DOHH2 (cell line): ENCODE results near the gene POLR1C.
"Not testable (repeated sequence)": the region's sequence is repeated elsewhere in the genome, so short reads cannot be mapped to it uniquely, and the experiment has no call there.

Experiments
- H3F3A ChIP-seq: fragments of 200-600 bp; sonication (generic), shearing (Covaris generic); 2 replicates; pipeline ENCODE4 v1.6.0; 2016; ENCODE audit warnings: antibody characterized with exemption, mild to moderate bottlenecking; ENCODE audit not compliant: control insufficient read depth, insufficient read depth
- H3K27ac ChIP-seq: fragments of 200-600 bp; sonication (generic); 2 replicates; pipeline ENCODE4 v1.5.1; 2014; ENCODE audit warnings: low read depth, mild to moderate bottlenecking, low read length, moderate library complexity
- H3K27me3 ChIP-seq: fragments of 200-600 bp; sonication (generic); 2 replicates; pipeline ENCODE4 v1.6.1; 2014; ENCODE audit warnings: mild to moderate bottlenecking, low read length, mixed read lengths; ENCODE audit not compliant: control insufficient read depth
- H3K36me3 ChIP-seq: fragments of 200-600 bp; sonication (generic); 2 replicates; pipeline ENCODE4 v1.6.1; 2014; ENCODE audit warnings: mild to moderate bottlenecking, low read length, moderate library complexity, mixed read lengths; ENCODE audit not compliant: control insufficient read depth
- H3K4me1 ChIP-seq: fragments of 200-600 bp; sonication (generic); 2 replicates; pipeline ENCODE4 v1.6.1; 2014; ENCODE audit warnings: mild to moderate bottlenecking, low read length, mixed read lengths; ENCODE audit not compliant: control insufficient read depth
- H3K4me2 ChIP-seq: fragments of 200-600 bp; sonication (generic); 2 replicates; pipeline ENCODE4 v1.6.0; 2014; ENCODE audit warnings: mild to moderate bottlenecking, low read length, moderate library complexity
- H3K4me3 ChIP-seq: fragments of 200-600 bp; sonication (generic); 2 replicates; pipeline ENCODE4 v1.5.1; 2014; ENCODE audit warnings: mild to moderate bottlenecking, low read length, mixed read lengths
- H3K79me2 ChIP-seq: fragments of 200-600 bp; sonication (generic); 2 replicates; pipeline ENCODE4 v1.6.1; 2014; ENCODE audit warnings: mild to moderate bottlenecking, low read length, mixed read lengths; ENCODE audit not compliant: control insufficient read depth
- H3K9me2 ChIP-seq: fragments of 200-600 bp; sonication (generic); replicated peaks from 2 replicates; pipeline ENCODE4 v1.6.1; 2014; ENCODE audit warnings: mild to moderate bottlenecking, low read length, mixed read lengths; ENCODE audit not compliant: control insufficient read depth
- H3K9me3 ChIP-seq: fragments of 200-600 bp; sonication (generic); 2 replicates; pipeline ENCODE4 v1.6.1; 2014; ENCODE audit warnings: antibody characterized with exemption, low read length, mixed read lengths; ENCODE audit not compliant: control insufficient read depth, insufficient read depth
- H4K20me1 ChIP-seq: fragments of 200-600 bp; sonication (generic); 2 replicates; pipeline ENCODE4 v1.6.0; 2014; ENCODE audit warnings: low read depth, mild to moderate bottlenecking, antibody characterized with exemption, low read length, moderate library complexity; ENCODE audit not compliant: control insufficient read depth, insufficient read depth
- EZH2phosphoT487 ChIP-seq: fragments of 200-600 bp; sonication (generic); IDR thresholded peaks from 2 replicates; pipeline ENCODE4 v1.6.1; 2017; ENCODE audit warnings: borderline replicate concordance, mild to moderate bottlenecking, antibody characterized with exemption, low read length, moderate library complexity, mixed read lengths
- TF ChIP-seq, protein P1 (sequence below): fragments of 200-600 bp; sonication (generic); IDR thresholded peaks from one replicate; pipeline ENCODE4 v1.5.1; 2014; ENCODE audit warnings: antibody characterized with exemption, mild to moderate bottlenecking, low read depth, low read length; ENCODE audit not compliant: poor library complexity, severe bottlenecking

The POLR1C gene

DNA sequence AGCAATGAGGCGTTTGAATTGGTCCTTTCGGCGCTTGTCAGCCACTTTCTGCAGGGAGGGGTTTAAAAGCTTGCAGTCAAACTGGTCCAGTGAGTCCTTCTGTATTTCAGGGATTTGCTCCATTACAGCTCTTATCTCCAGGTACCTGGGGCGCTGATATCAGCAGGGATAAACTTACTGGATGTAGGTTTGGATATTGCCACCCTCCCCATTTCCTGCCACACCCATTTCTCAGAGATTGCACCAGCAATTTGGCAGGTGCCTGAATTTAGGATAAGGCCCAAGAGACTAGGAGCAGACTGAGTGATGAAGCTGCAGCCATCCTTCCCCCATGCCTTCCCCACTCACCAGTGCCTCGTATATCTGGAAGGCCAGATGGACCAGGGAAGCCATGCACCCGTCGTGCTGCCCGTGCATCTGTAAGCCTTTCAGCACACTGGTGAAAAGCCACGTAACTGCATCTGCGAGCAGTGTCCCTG lies 7.6 kb downstream of the POLR1C start:
- H3F3A ChIP-seq: peaks cover 14% of the 10 kb centered on the region; the same call in 1 of the 2 replicates
- H3K9me3 ChIP-seq: no peaks in the 10 kb centered on the region
- H3K4me3 ChIP-seq: no peak overlapping the region
- no peaks in the 10 kb centered on the region for H3K27me3 ChIP-seq
- no peaks in the 10 kb centered on the region for H3K4me1 ChIP-seq
- H3K79me2 ChIP-seq: peaks cover 8% of the 10 kb centered on the region
- no peak overlapping the region for H3K4me2 ChIP-seq
- H3K27ac ChIP-seq: no peak overlapping the region
- no peaks in the 10 kb centered on the region for H3K9me2 ChIP-seq
- H4K20me1 ChIP-seq: no peaks in the 10 kb centered on the region
- peaks cover 89% of the 10 kb centered on the region for H3K36me3 ChIP-seq
- no peak for TF ChIP-seq EZH2phosphoT487
- TF ChIP-seq, protein P1, sequence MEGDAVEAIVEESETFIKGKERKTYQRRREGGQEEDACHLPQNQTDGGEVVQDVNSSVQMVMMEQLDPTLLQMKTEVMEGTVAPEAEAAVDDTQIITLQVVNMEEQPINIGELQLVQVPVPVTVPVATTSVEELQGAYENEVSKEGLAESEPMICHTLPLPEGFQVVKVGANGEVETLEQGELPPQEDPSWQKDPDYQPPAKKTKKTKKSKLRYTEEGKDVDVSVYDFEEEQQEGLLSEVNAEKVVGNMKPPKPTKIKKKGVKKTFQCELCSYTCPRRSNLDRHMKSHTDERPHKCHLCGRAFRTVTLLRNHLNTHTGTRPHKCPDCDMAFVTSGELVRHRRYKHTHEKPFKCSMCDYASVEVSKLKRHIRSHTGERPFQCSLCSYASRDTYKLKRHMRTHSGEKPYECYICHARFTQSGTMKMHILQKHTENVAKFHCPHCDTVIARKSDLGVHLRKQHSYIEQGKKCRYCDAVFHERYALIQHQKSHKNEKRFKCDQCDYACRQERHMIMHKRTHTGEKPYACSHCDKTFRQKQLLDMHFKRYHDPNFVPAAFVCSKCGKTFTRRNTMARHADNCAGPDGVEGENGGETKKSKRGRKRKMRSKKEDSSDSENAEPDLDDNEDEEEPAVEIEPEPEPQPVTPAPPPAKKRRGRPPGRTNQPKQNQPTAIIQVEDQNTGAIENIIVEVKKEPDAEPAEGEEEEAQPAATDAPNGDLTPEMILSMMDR: no peak

DNA sequence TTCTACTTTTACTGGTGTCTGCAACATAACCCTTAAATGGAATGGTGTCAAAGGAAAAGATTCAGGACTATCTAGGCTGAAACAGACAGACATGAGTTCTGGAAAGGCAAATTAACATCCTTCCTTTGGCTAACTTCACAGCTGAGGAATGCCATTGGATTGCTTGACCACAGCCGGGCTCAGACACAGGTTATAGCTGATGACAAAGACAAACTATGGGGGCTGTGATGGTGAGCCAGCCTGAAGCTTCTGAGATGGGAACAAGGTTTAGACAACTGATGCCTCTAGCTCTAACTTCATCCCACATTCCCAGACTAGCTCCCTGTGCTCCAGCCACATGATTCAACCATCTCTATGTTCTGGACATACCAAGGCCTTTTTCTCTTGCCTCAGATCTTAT lies 15.3 kb downstream of the POLR1C start:
- TF ChIP-seq EZH2phosphoT487: no peak
- TF ChIP-seq, protein P1: no peak
- no peak overlapping the region for H3K4me2 ChIP-seq
- H3K9me3 ChIP-seq: no peaks in the 10 kb centered on the region
- H3K9me2 ChIP-seq: no peaks in the 10 kb centered on the region
- no peaks in the 10 kb centered on the region for H3K4me1 ChIP-seq
- no peak overlapping the region for H3K27ac ChIP-seq
- no peaks in the 10 kb centered on the region for H3K27me3 ChIP-seq
- H3K36me3 ChIP-seq: peaks cover 69% of the 10 kb centered on the region
- no peaks in the 10 kb centered on the region for H4K20me1 ChIP-seq
- H3K79me2 ChIP-seq: no peaks in the 10 kb centered on the region
- peaks cover 8% of the 10 kb centered on the region; the same call in 1 of the 2 replicates for H3F3A ChIP-seq
- H3K4me3 ChIP-seq: no peak overlapping the region

DNA sequence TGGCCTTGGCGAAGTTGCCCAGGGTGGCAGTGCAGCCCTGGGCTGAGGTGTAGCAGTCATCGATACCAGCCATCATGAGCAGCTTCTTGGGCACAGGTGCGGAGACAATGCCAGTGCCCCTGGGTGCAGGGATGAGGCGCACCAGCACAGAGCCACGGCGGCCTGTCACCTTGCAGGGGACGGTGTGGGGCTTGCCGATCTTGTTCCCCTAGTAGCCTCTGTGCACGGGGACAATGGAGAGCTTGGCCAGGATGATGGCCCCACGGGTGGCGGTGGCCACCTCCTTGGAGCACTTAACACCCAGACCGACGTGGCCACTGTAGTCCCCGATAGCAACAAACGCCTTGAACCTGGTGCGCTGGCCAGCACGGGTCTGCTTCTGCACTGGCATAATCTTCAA lies 22.1 kb downstream of the POLR1C start:
- H3K9me2 ChIP-seq, H3K27ac ChIP-seq, H3K4me2 ChIP-seq, H3K27me3 ChIP-seq, H3K9me3 ChIP-seq, H4K20me1 ChIP-seq, H3F3A ChIP-seq, H3K4me3 ChIP-seq, H3K4me1 ChIP-seq, H3K79me2 ChIP-seq: not testable (repeated sequence)
- H3K36me3 ChIP-seq: peaks cover 59% of the 10 kb centered on the region

DNA sequence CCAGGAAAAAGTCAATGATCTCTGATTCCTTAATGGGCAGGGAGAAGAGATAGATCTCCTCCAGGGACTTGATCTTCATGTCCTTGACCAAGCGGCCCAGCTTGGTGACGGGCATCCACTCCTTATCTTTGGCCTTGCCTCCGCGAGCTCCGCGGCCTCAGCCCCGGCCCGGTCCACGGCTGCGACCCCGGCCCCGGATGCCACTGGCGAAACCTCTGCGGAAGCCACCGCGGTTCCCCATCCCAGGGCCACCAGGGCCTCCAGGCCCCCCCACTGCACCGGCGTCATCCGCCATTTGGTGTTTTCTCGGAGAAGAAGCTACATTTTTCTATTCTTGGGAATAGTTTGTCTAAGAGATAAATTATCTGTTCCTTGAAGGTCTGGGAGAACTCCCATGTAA lies 22.5 kb downstream of the POLR1C start:
- H3K27ac ChIP-seq, H3K4me2 ChIP-seq, H4K20me1 ChIP-seq, H3K79me2 ChIP-seq, H3K27me3 ChIP-seq, H3K4me1 ChIP-seq, H3K9me3 ChIP-seq, H3K4me3 ChIP-seq, H3K9me2 ChIP-seq, H3F3A ChIP-seq: not testable (repeated sequence)
- peaks cover 57% of the 10 kb centered on the region for H3K36me3 ChIP-seq
